Sigmoid colon (tissue), 4 donors: ENCODE data around the gene ALPK3.

Experiments
- EP300 ChIP-seq, 4 donors: sonication (generic); formaldehyde crosslinking; IDR thresholded peaks; one replicate each; pipeline ENCODE4 v1.6.1; 2017; ENCODE audit warnings: antibody characterized with exemption in 4 of 4
- POLR2A ChIP-seq, 2 donors: fragments of 450-650 bp; IDR thresholded peaks; one replicate each; pipeline ENCODE4 v1.6.1; 2016; ENCODE audit warnings: antibody characterized with exemption in 2 of 2, mild to moderate bottlenecking in 2 of 2, moderate library complexity in 2 of 2
- POLR2AphosphoS5 ChIP-seq, 4 donors: sonication (generic); formaldehyde crosslinking; IDR thresholded peaks; one replicate each; pipeline ENCODE4 v1.6.1; 2017; ENCODE audit warnings: antibody characterized with exemption in 4 of 4
- TF ChIP-seq, protein P1 (sequence below), 4 experiments: fragments of 450-650 bp in 3 of 4; fragments of 200-600 bp in 1 of 4; IDR thresholded peaks; one replicate each; pipeline ENCODE4 v1.5.1; 2016 to 2019; ENCODE audit warnings: antibody characterized with exemption in 4 of 4, mild to moderate bottlenecking in 3 of 4, moderate library complexity in 2 of 4

DNA sequence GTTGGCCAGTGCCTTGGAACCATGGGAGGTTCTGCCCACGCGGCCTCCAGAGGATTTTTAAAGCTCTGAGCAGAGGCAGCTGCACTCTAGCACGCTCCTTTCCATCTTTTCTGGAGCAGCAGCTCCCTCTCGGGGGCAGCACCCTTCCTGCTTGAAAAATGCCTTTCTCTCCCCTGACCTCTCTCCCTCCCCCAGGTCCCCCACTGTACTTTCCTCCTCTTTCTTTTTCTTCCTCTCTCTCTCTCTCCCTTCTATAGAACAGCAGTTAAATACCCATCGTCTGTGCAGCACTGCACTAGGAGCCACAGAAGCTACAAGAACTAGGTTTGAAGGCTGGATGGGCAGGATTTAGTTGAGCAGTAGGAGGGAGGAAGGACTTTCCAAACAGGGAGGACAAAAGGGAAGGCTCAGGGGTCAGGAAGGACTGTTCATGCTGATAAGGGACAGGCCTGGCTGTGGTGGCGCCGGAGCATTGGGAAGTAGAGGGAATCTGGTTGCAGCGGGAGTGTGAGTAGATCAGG, 4.4 kb downstream of the ALPK3 start:
- TF ChIP-seq, protein P1, sequence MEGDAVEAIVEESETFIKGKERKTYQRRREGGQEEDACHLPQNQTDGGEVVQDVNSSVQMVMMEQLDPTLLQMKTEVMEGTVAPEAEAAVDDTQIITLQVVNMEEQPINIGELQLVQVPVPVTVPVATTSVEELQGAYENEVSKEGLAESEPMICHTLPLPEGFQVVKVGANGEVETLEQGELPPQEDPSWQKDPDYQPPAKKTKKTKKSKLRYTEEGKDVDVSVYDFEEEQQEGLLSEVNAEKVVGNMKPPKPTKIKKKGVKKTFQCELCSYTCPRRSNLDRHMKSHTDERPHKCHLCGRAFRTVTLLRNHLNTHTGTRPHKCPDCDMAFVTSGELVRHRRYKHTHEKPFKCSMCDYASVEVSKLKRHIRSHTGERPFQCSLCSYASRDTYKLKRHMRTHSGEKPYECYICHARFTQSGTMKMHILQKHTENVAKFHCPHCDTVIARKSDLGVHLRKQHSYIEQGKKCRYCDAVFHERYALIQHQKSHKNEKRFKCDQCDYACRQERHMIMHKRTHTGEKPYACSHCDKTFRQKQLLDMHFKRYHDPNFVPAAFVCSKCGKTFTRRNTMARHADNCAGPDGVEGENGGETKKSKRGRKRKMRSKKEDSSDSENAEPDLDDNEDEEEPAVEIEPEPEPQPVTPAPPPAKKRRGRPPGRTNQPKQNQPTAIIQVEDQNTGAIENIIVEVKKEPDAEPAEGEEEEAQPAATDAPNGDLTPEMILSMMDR (IDR thresholded peaks at IDR 0.05) = no peak
- TF ChIP-seq POLR2A (IDR thresholded peaks at IDR 0.05) = no peak
- TF ChIP-seq EP300 (IDR thresholded peaks at IDR 0.05) = no peak
- TF ChIP-seq POLR2AphosphoS5 (IDR thresholded peaks at IDR 0.05) = peak in 3 of 4 donors; percentile 5 to 39 (median 30)
